ENCODE measurements around the gene BCAS1. TPM values are rescaled to one million over a fixed set of nuclear protein-coding genes. Genes with fewer than 3 reads are reported as not detected.

Gene BCAS1
- total RNA-seq, 1 donor from 2014 or later: 0.81 TPM

DNA sequence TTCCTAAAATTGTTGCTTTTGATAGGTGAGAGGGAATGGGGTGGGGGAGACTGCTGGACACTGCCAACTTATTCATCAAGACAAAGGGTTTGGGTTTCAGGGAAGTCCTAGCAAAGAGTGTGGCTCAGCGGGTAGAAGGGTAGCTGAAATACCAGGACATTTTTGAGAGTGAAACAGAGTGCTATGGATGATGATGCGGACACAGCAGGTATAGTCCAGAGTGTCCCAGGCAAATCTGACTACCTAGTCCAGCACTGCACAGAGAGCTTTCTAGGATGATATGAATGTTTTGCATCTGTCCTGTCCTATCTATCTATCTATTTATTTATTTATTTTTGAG is 154.3 kb downstream of the BCAS1 start:
- peak overlapping the region; percentile 83 for H3K4me3 Mint-ChIP-seq (ENCODE audit: low read depth)
- H3K27ac Mint-ChIP-seq: peak overlapping the region; percentile 96
- H3K27me3 Mint-ChIP-seq: no peaks in the 10 kb centered on the region
- no peaks in the 10 kb centered on the region for H3K36me3 Mint-ChIP-seq (ENCODE audit: insufficient read depth)
- TF ChIP-seq, protein P1, sequence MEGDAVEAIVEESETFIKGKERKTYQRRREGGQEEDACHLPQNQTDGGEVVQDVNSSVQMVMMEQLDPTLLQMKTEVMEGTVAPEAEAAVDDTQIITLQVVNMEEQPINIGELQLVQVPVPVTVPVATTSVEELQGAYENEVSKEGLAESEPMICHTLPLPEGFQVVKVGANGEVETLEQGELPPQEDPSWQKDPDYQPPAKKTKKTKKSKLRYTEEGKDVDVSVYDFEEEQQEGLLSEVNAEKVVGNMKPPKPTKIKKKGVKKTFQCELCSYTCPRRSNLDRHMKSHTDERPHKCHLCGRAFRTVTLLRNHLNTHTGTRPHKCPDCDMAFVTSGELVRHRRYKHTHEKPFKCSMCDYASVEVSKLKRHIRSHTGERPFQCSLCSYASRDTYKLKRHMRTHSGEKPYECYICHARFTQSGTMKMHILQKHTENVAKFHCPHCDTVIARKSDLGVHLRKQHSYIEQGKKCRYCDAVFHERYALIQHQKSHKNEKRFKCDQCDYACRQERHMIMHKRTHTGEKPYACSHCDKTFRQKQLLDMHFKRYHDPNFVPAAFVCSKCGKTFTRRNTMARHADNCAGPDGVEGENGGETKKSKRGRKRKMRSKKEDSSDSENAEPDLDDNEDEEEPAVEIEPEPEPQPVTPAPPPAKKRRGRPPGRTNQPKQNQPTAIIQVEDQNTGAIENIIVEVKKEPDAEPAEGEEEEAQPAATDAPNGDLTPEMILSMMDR (IDR thresholded peaks at IDR 0.05; ENCODE audit: unreplicated experiment): no peak
- DNase-seq (ENCODE audit: low spot score, unreplicated experiment): no peak
- no peaks in the 10 kb centered on the region for H3K9me3 Mint-ChIP-seq (ENCODE audit: low read depth)
- peaks cover 34% of the 10 kb centered on the region for H3K4me1 Mint-ChIP-seq (ENCODE audit: low read depth)

DNA sequence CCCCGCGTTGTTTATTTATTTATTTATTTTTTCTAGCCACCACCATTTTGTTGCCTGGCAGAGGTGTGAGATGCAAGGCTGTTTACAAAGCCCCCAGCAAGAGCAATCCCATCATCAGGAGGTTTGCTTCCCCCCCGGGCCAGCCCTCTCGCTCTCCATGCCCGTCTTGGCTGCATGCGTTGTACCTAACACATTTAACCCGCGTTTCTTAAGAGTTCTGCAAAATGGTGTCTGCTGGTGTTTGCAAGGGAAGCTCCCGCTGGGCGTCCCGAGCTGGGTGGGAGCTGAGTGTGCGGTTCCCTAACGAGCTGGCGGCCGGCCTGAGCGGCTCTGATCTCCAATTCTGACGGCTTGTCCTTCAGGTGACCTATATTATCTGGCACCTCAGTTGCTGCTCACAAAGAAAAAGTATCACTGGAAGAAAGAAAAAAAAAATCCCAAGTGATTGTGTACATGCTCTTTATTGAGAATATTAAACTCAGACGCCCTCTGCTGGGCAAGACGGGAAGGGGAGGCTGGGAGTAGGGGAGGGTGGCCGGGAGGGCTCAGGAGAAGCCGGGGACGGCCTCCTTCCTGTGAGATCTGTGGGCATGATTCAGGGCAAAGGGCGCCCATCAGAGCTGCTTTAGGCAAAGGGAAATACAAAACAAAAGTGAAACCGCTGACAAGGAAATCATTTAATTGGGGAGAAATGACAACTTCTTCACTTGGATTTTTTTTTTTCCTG is 154.8 kb downstream of the BCAS1 start:
- TF ChIP-seq, protein P1 (IDR thresholded peaks at IDR 0.05; ENCODE audit: unreplicated experiment): peak; percentile 90
- Mint-ChIP-seq H3K27ac (peak overlapping the region; percentile 96), H3K4me1 (ENCODE audit: low read depth) (peaks cover 31% of the 10 kb centered on the region), H3K27me3 (no peaks in the 10 kb centered on the region), H3K9me3 (ENCODE audit: low read depth) (peaks cover 4% of the 10 kb centered on the region), H3K36me3 (ENCODE audit: insufficient read depth) (no peaks in the 10 kb centered on the region), H3K4me3 (ENCODE audit: low read depth) (peak overlapping the region; percentile 83)
- DNase-seq (ENCODE audit: low spot score, unreplicated experiment): peak; percentile 90

- H3K36me3 Mint-ChIP-seq (ENCODE audit: insufficient read depth): no peaks in the 10 kb centered on the region
- H3K9me3 Mint-ChIP-seq (ENCODE audit: low read depth): peaks cover 7% of the 10 kb centered on the region
- TF ChIP-seq, protein P1 (IDR thresholded peaks at IDR 0.05; ENCODE audit: unreplicated experiment): peak; percentile 20
- peak overlapping the region; percentile 83 for H3K4me3 Mint-ChIP-seq (ENCODE audit: low read depth)
- DNase-seq (ENCODE audit: low spot score, unreplicated experiment): no peak
- peak overlapping the region; percentile 96 for H3K27ac Mint-ChIP-seq
- H3K4me1 Mint-ChIP-seq (ENCODE audit: low read depth): peaks cover 31% of the 10 kb centered on the region
- H3K27me3 Mint-ChIP-seq: no peaks in the 10 kb centered on the region
These were observed 155.5 kb downstream of the BCAS1 start for GRCh38 chr20:53914781-53915445.

DNA sequence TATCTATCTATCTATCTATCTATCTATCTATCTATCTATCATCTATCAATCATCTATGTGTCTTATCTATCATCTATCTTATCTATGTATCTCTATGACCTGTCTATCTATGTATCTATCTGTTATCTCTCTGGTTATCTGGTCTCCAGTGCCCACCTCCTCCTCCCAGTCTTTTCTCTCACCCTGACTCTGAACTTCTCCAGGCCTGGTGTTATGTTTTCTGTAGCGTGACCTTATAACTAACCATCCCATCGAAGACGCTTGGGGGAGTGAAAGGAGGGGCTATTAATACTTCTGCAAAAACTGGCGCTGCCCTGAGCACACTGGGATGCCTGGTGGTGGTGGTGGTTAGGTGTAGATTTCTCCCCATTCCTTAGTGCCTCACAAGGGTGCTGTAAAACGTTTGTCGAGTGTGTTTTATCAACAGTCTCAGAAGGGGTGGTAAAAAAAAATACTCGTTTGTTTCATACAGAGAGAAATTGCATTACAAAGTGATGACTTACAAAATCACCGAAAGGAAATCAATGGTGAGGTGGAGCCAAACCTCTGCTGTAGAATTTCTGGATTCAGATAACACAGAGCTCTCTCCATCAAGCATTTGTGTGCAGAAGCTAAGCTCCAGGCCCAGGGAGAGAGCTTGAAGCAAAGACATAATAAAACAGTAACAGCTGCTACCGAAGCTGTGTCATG is 156.2 kb downstream of the BCAS1 start:
- Mint-ChIP-seq H3K4me1 (ENCODE audit: low read depth) (peaks cover 31% of the 10 kb centered on the region), H3K27ac (peak overlapping the region; percentile 96), H3K36me3 (ENCODE audit: insufficient read depth) (no peaks in the 10 kb centered on the region), H3K27me3 (no peaks in the 10 kb centered on the region), H3K9me3 (ENCODE audit: low read depth) (peaks cover 7% of the 10 kb centered on the region), H3K4me3 (ENCODE audit: low read depth) (peak overlapping the region; percentile 83)
- TF ChIP-seq, protein P1 (IDR thresholded peaks at IDR 0.05; ENCODE audit: unreplicated experiment): peak; percentile 12
- no peak for DNase-seq (ENCODE audit: low spot score, unreplicated experiment)

- Mint-ChIP-seq H3K27me3 (no peaks in the 10 kb centered on the region), H3K27ac (peak overlapping the region; percentile 83), H3K36me3 (ENCODE audit: insufficient read depth) (no peaks in the 10 kb centered on the region), H3K4me1 (ENCODE audit: low read depth) (peaks cover 21% of the 10 kb centered on the region), H3K4me3 (ENCODE audit: low read depth) (no peak overlapping the region), H3K9me3 (ENCODE audit: low read depth) (peaks cover 7% of the 10 kb centered on the region)
- TF ChIP-seq, protein P1 (IDR thresholded peaks at IDR 0.05; ENCODE audit: unreplicated experiment): no peak
- no peak for DNase-seq (ENCODE audit: low spot score, unreplicated experiment)
These were observed 159.1 kb downstream of the BCAS1 start for GRCh38 chr20:53911301-53911700.
